NCI-H1417 treated with DMSO at 0.1 percent for 48 hours (cell line): ENCODE measurements around the gene ANP32D.
"Not testable (repeated sequence)": the region's sequence is repeated elsewhere in the genome, so short reads cannot be mapped to it uniquely, and the experiment has no call there.

Experiments
- DNase-seq: peaks from one replicate; lab custom pipeline; 2025; lab: John Stamatoyannopoulos, UW

The ANP32D gene

DNA sequence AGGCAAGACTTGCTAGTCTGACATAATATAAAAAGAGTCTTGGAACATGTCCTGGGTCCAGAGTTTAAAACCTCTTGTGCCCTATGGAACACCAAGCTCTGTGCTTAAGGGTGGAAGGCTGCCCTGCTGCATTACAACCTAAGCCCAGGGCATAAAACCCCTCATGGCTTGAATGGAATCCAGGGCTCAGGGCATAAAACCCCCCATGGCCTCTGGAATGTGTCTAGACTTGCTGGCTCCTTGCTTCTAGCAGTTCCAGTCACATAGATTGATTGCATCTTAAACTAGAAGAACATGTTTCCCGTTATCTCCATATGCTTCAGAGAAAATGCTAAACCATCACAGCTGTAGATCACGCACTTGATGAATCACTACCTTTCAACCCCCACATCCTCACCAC, 34.5 kb downstream of the ANP32D start:
- DNase-seq, result not testable (repeated sequence)

DNA sequence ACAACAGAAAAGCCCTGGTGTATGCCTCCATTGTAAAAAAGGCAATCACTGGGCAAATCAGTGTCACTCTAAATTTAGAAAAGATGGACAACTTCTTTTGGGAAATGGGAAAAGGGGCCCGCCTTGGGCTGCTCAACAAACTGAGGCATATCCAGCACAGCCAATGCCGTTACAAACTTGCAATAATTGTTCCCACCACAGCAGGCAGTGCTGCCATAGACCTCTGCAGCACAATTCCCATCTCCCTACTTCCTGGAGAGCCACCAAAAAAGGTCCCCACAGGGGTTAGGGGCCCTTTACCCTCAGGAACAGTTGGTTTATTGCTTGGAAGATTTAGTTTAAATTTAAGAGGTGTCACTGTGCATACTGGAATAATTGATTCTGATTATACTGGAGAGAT, 36.6 kb downstream of the ANP32D start:
- no peak for DNase-seq

- DNase-seq, result no peak
Observed at GRCh38 chr12:48510111-48510510, 37.8 kb downstream of the ANP32D start.

GRCh38 chr12:48512855-48513254, 40.5 kb downstream of the ANP32D start:
- DNase-seq, result no peak

DNA sequence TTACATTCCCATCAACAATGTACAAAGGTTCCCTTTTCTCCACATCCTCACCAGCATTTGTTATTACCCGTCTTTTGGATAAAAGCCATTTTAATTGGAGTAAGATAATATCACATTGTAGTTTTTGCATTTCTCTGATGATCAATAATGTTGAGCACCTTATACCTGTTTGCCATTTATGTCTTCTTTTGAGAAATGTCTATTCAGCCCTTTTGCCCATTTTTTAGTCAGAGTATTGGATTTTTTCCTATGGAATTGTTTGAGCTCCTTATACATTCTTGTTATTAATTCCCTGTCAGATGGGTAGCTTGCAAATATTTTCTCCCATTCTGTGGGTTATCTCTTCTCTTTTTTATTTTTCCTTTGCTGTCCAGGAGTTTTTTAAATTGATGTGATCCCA, 42.4 kb downstream of the ANP32D start:
- no peak for DNase-seq

DNA sequence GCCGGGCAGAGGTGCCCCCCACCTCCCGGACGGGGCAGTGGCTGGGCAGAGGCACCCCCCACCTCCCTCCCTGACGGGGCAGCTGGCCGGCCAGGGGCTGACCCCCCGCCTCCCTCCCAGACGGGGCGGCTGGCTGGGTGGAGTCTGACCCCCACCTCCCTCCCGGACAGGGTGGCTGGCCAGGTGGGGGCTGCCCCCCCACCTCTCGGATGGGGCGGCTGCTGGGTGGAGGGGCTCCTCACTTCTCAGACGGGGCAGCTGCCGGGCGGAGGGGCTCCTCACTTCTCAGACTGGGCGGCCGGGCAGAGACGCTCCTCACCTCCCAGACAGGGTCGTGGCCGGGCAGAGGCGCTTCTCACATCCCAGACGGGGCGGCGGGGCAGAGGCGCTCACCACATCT, 48.0 kb downstream of the ANP32D start:
- DNase-seq, result not testable (repeated sequence)
